SH-SY5Y (cell line): Measurements from ENCODE around the gene PARVB.

Source experiments
- GATA2 ChIP-seq: IDR thresholded peaks from 2 replicates; pipeline ENCODE4 v1.6.1; 2011; ENCODE audit warnings: mild to moderate bottlenecking, low read depth, low read length
- GATA3 ChIP-seq: IDR thresholded peaks from 2 replicates; pipeline ENCODE4 v1.6.1; 2011; ENCODE audit warnings: low read depth, mild to moderate bottlenecking, low read length, moderate library complexity

GRCh38 chr22:44075022-44075421 is 50.9 kb downstream of the PARVB start:
- no peak for TF ChIP-seq GATA3
- no peak for TF ChIP-seq GATA2
